SW 1271 (cell line): ENCODE measurements around the gene HOXA1.

Experiments
- DNase-seq, 2 experiments: peaks; one replicate each; lab custom pipeline; 2025; lab: John Stamatoyannopoulos, UW

HOXA1 gene

GRCh38 chr7:27131390-27131819 is 35.6 kb upstream of the HOXA1 start:
- no peak for DNase-seq

- peak; percentile 53 to 78 for DNase-seq
Observed at GRCh38 chr7:27130540-27131389, 35.0 kb upstream of the HOXA1 start, which contains the start of gene HOXA4. Gene HOXA4, minus strand, starts transcription at chr7:27130757. Its CDS starts 24 bp downstream, at chr7:27130733.

DNA sequence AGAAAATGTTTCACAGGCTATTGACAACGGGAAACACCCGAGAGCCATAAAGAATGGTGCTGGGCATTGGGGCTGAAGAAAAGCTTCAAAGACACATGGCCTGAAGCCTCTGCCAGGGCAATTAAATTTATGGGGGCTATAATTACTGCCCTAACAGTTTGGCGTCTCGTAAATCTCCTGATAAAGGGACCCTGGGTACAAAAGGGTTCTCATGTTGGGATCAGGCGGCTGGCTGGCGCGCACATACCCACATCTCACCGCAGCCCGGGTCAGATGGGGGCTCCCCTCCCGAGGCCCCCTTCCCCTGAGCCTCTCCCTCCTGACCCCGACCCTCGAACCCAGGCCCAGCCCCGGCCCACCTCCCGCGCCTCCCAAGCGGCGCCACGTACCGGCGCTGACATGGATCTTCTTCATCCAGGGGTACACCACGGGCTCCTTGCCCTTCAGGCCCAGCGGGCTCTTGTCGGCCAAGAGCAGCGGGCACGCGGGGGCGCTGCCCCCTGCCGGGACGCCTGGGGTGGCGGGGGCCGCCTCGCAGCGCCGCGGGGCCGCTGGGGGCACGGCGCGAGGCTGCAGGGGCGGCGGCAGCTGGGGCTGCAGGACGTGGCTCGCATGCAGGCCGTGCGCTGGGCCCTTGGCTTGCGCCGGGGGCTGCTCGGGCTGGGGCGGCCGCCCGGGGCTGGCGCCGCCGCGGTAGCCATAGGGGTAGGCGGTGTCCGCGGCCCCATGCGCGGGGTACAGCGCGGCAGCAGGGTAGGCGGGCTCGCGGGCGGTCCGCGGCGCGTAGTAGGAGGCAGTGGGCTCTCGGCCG is 34.1 kb upstream of the HOXA1 start:
- no peak for DNase-seq

DNA sequence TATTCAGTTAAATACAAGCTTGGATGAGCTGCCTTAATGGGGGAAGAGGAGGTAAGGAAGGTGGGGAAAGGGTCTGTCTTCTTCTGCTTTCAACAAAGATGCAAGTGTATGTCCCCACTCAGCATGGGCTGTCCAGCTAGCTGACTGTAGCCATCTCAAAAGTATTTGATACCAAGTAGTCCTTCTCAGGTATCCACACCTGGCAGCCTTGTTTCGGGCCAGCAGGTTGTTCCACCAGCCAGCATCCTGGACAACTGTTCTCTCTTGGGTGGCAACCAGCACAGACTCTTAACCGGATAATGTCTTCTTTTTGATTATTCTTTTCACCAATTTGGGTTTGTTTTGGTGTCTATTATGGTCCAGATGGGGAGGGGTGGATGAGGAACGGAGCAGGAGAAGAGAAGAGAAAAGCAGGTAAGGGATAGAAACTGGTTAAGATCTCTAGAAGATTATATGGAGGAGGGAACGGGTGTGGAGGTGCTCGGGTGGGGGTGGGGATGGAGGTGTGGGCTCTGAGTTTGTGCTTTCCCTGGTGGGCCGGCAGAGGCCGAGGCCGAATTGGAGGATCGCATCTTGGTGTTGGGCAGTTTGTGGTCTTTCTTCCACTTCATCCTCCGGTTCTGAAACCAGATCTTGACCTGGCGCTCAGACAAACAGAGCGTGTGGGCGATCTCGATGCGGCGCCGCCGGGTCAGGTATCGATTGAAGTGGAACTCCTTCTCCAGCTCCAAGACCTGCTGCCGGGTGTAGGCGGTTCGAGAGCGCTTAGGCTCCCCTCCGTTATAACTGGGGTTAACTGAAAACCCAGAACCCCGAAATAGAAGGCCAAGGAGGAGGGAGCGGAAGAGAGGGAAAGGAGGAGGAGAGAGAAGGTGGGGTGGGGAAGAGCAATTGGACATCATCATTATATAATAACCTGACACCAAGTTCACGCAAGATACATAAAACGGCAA is 33.3 kb upstream of the HOXA1 start:
- DNase-seq = no peak

DNA sequence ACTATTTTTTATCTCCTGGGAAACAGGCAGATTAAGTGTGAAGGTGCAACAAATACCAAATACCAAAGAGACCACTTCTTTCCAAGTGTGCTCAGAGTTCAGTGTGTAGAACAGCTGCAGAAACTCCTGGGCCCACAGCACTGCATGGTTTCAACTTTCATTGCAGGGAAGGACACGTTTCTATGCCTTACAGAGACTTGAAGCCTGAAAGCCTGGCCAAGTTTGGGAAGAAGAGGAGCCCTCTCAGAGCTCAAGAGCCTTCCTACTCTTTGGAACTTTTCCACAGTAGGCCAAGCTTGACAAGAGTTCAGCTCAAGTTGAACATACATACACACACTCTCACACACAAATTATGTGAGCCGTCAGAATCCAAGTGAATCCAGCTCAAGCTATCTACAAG is 32.2 kb upstream of the HOXA1 start:
- DNase-seq = no peak

DNA sequence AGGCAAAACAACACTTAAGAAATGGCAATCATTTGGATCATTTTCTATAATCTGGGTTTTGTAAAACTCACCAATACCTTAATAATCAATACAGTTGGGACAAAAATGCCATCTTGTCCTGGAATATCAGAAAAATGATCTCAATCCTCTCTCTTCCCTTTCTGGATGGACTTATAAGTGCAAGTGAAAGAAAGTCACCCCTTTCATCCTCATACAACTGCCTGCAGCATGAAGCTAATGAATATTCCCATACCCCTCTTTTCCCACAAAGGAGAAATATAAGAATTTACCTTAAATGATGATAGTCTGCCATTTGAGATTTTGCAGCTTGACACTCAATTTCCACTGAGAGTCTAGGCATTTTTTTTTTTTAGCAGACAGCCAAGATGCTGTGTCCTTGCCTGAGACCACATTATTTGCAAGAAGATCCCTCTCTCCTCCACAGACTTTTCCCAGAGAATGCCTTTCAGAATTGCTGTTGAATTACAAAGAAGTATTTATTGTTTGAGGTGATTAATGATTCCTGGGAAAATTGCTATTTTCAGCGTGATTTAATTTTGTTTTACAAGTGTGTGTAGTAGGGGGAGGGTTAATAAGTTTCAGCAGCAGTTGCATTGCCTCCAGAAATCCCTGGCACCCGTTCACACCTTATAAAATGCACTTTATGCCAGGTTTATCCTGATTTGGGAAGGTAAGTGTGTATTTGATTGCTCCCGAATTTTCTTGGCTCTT is 31.0 kb upstream of the HOXA1 start:
- DNase-seq = no peak

DNA sequence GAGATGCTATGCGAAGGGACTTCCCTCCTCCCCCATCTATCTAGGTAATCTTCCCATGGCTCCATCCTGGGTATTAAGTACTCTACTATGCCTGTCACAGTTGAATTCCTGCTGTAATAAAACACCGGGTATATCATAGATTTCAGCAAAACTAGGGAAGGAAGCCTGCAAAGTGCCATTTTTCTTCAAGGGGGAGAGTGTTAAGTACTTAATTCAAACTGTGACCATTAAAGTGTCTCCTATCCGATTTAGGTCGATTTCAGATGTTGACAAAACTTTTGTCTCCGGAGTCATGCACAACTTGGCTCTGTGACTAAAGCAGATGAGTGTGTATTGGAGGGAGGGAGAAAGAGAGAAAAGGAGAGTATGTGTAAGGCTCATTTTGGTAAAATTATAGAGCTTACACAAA is 30.2 kb upstream of the HOXA1 start:
- DNase-seq = no peak

DNA sequence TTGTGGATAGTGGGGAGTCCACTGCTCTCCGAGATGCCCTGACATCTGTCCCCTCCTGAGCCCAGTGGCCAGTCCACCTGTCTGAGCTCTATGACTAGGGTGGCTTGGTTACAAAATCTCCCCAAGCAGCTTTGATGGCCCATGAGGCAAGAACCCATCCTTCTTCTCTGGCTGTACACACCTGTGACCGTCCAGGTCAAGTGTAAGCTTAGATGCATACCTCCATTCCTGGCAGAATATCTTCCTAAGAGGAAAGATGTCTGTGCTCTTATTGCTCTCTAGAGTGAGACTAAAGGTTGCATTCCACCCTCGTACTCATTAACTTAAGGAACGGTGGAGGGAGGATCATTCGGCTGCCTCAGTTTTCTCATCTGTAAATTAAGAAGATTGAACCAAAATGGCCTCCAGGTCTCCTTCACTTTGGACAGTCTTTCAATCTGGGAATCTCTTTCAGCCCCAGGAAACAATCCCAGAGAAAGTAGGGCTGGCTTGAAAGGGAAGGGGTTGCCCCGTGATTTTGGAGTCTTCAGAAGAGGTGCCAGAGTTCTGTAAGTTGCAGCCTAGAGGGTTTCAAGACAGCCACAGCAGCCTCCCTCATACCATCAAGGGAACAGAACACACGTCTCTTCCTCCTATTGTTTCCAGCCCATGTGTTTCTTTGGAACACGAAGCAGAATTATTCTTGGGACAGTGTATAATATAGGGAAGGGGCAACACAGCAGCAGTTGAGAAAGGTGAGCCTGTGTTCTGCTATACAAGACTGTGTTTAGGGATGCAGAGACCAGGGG is 29.3 kb upstream of the HOXA1 start:
- DNase-seq = no peak

DNA sequence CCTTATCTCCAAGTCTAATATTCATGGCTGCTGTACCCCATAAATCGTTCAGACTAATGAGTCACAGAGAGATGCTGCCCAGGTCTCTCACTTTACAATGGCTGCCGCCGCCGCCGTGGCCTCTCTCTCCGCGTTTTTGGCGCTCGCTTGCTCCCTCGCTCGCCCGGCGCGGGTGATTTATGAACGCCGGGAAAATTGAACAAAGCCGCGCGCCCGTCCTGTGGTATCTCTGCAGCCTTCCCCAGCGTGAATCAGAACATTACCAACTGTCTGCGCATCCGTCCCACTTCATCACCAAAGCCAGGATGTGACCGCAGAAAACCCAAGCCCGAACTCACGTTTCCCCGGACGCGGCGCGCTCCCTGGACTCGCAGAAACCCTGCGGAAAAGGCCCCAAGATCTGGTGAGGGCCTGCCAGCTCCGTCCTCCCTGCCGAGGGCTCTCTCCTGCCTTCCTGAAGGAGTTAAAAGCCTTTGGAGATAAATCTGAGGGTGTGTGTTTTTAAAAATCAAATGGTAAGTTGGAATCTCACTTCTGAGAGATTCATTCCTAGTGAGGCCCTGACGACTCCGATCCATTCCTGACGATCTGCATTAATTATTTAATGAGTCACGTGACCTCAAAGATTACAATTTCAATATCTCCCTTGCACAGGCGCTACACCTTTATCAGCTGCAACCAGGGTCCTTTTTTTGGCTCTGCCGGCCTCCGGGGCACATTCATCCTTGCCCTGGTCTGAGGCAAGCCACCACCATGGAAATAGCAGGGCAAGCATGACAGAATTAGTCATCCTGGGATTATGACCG is 28.5 kb upstream of the HOXA1 start:
- DNase-seq = no peak

GRCh38 chr7:27123477-27124053 is 27.8 kb upstream of the HOXA1 start:
- DNase-seq = no peak

GRCh38 chr7:27123007-27123476 is 27.2 kb upstream of the HOXA1 start:
- DNase-seq = no peak

- no peak for DNase-seq
Observed at GRCh38 chr7:27122077-27122910, 26.5 kb upstream of the HOXA1 start.

DNA sequence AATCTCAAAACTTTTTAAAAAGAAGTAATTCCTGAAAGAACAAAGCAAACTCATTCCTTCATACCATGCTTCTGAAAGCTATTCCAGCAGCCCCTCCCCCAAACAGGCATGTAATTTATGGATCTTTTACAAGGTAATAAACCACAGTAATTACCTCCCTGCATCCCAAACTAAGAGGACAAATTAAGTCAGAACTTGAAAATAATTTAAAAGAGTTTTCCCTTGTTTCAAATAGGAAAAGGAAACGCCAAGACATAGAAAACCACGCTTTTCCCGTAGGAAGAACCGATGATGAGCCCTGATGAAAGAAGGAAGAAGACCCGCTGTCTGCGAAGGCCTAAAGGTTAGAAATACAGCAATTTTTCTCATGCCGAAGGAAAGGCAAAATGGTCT is 25.9 kb upstream of the HOXA1 start:
- DNase-seq = no peak

GRCh38 chr7:27119412-27119911 is 23.7 kb upstream of the HOXA1 start:
- no peak for DNase-seq

GRCh38 chr7:27118580-27118979 is 22.8 kb upstream of the HOXA1 start:
- DNase-seq = no peak

DNA sequence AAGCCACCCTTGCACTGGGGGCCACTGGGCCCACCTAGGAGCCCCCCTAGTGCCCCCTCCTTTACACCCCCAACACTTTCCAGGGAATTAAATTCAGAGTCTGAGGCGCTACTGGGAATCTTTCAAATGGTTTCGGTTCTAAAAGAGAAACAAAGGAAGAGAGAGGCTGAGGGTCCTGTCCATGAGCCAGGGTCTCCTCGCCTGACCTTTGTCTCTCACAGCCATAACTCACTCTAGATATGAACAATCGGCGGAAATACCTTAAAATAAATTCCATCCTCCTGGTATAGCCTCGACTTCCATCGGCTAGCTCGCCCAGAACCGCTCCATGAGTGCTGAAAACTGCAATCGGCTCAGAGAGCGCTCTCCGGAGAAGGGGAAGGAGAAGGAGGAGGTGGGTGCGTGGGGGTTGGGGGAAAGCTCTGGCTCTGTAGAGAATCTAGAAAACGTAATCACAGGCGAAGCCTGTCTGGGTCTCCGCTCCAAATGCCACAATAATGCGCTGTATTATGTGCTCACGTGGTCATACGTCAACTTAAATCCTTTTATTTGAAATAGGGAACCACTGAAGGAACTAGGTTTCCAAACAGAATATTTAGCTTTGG is 22.2 kb upstream of the HOXA1 start:
- no peak for DNase-seq
